ENCODE measurements around the gene PARD3.

DNA sequence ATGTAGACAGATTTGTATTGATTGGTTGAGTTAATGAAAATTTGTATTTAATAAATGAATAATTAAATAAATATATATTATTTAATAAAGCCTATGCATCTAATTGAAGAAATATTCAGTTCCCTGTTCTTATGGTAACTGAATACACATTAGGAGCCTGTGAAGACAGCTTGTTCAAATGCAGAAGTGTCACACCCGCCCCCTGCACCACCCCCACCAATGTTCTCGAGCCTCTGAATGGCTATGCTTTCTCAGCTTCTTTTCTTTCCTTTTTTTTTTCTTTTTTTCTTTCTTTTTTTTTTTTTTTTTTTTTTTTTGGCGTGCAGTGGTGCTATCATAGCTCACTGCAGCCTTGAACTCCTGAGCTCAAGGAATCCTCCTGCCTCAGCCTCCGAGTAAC lies 38.3 kb upstream of the PARD3 start:
- TF ChIP-seq, protein P1, sequence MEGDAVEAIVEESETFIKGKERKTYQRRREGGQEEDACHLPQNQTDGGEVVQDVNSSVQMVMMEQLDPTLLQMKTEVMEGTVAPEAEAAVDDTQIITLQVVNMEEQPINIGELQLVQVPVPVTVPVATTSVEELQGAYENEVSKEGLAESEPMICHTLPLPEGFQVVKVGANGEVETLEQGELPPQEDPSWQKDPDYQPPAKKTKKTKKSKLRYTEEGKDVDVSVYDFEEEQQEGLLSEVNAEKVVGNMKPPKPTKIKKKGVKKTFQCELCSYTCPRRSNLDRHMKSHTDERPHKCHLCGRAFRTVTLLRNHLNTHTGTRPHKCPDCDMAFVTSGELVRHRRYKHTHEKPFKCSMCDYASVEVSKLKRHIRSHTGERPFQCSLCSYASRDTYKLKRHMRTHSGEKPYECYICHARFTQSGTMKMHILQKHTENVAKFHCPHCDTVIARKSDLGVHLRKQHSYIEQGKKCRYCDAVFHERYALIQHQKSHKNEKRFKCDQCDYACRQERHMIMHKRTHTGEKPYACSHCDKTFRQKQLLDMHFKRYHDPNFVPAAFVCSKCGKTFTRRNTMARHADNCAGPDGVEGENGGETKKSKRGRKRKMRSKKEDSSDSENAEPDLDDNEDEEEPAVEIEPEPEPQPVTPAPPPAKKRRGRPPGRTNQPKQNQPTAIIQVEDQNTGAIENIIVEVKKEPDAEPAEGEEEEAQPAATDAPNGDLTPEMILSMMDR (IDR thresholded peaks at IDR 0.05): no peak
- TF ChIP-seq POLR2AphosphoS5 (IDR thresholded peaks at IDR 0.05) (no peak), POLR2A (IDR thresholded peaks at IDR 0.05) (no peak)
